Breast epithelium (tissue), 3 donors: ENCODE measurements around the gene STOX2.

Source experiments
- POLR2A ChIP-seq: fragments of 450-650 bp; IDR thresholded peaks from one replicate; pipeline ENCODE4 v1.6.1; 2016; ENCODE audit warnings: antibody characterized with exemption, mild to moderate bottlenecking, moderate library complexity
- POLR2AphosphoS5 ChIP-seq, 3 donors: sonication (generic); formaldehyde crosslinking; IDR thresholded peaks; one replicate each; pipeline ENCODE4 v1.6.1; 2017; ENCODE audit warnings: antibody characterized with exemption in 3 of 3
- TF ChIP-seq, protein P1 (sequence below), 3 donors: fragments of 450-650 bp; IDR thresholded peaks; one replicate each; pipeline ENCODE4 v1.5.1; 2016 to 2017; ENCODE audit warnings: antibody characterized with exemption in 3 of 3, mild to moderate bottlenecking in 3 of 3, moderate library complexity in 3 of 3

DNA sequence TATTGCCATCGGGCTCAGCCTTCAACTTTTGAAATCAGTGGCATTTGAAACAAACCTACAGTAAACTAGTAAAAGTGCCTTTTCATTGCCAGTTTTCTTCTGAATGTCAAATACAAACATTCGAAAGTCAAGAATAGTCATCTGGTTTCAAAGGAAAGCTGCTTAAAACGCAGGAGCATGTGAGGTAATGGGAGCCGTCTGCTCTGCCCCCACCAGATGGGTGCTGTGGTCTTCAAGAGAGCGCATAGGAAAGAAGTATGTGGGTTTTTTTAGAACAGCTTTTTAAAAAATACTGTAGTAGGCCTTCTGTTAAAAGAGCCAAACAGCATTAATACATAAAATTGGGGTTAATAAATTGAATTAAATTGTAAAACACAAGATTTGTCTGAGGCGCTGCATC lies 88.6 kb downstream of the STOX2 start:
- TF ChIP-seq, protein P1, sequence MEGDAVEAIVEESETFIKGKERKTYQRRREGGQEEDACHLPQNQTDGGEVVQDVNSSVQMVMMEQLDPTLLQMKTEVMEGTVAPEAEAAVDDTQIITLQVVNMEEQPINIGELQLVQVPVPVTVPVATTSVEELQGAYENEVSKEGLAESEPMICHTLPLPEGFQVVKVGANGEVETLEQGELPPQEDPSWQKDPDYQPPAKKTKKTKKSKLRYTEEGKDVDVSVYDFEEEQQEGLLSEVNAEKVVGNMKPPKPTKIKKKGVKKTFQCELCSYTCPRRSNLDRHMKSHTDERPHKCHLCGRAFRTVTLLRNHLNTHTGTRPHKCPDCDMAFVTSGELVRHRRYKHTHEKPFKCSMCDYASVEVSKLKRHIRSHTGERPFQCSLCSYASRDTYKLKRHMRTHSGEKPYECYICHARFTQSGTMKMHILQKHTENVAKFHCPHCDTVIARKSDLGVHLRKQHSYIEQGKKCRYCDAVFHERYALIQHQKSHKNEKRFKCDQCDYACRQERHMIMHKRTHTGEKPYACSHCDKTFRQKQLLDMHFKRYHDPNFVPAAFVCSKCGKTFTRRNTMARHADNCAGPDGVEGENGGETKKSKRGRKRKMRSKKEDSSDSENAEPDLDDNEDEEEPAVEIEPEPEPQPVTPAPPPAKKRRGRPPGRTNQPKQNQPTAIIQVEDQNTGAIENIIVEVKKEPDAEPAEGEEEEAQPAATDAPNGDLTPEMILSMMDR (IDR thresholded peaks at IDR 0.05), result no peak
- TF ChIP-seq POLR2AphosphoS5 (IDR thresholded peaks at IDR 0.05), result no peak
- no peak for TF ChIP-seq POLR2A
